ENCODE results near the gene KCMF1. TPM values are rescaled to one million over a fixed set of nuclear protein-coding genes. Genes with fewer than 3 reads are reported as not detected.

The KCMF1 gene
- total and polyA plus RNA-seq, 2 experiments from 2014 or later, result 30.7 to 47.8 TPM

DNA sequence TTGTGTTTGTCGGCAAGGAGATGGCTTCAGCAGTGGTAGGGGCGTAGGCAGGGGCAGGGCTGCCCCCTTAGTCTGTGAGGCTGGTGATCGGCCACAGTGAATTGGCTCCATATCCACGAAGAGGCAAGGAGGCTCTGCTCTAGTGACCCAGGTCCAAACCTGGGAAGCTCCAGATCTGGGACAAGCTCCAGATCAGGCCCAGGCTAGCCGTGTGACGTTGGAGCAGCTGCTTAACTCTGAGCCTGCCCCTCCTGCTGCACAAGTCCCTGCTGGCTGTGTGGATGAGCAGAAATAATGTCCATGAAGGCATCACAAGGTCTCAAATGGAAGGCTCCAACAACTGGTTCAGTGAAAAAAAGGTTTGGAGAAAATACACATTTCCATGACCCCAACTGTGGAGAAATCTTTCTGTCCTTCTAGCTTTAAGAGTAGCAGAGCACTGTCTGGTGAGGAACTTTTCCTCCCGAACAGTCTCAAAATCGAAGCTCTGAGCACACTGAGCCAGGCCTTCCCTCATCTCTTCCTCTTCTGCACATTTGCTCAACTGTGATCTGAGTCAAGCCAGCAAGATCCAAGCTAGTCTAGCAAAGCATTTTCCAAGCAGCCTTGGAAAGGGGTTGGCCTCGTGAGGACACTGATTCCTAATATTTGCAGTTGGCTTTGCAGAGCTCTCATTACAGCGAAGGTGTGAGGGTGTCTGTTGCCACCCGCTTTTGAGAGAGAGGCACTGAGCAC lies 95.2 kb downstream of the KCMF1 start:
- H3K36me3 ChIP-seq, result no peaks in the 10 kb centered on the region
- no peaks in the 10 kb centered on the region for H3K9me3 ChIP-seq (ENCODE audit: low read depth)
- no peak overlapping the region for H3K4me3 ChIP-seq
- no peaks in the 10 kb centered on the region for H3K27me3 ChIP-seq
- no peak overlapping the region for H3K27ac ChIP-seq
- no peaks in the 10 kb centered on the region for H3K4me1 ChIP-seq (ENCODE audit: low read depth)
- no peak for DNase-seq (ENCODE audit: low read depth in 1 of 2, low spot score in 1 of 2)
- TF ChIP-seq, protein P1, sequence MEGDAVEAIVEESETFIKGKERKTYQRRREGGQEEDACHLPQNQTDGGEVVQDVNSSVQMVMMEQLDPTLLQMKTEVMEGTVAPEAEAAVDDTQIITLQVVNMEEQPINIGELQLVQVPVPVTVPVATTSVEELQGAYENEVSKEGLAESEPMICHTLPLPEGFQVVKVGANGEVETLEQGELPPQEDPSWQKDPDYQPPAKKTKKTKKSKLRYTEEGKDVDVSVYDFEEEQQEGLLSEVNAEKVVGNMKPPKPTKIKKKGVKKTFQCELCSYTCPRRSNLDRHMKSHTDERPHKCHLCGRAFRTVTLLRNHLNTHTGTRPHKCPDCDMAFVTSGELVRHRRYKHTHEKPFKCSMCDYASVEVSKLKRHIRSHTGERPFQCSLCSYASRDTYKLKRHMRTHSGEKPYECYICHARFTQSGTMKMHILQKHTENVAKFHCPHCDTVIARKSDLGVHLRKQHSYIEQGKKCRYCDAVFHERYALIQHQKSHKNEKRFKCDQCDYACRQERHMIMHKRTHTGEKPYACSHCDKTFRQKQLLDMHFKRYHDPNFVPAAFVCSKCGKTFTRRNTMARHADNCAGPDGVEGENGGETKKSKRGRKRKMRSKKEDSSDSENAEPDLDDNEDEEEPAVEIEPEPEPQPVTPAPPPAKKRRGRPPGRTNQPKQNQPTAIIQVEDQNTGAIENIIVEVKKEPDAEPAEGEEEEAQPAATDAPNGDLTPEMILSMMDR (IDR thresholded peaks at IDR 0.05; ENCODE audit: low read depth, low read length), result no peak

DNA sequence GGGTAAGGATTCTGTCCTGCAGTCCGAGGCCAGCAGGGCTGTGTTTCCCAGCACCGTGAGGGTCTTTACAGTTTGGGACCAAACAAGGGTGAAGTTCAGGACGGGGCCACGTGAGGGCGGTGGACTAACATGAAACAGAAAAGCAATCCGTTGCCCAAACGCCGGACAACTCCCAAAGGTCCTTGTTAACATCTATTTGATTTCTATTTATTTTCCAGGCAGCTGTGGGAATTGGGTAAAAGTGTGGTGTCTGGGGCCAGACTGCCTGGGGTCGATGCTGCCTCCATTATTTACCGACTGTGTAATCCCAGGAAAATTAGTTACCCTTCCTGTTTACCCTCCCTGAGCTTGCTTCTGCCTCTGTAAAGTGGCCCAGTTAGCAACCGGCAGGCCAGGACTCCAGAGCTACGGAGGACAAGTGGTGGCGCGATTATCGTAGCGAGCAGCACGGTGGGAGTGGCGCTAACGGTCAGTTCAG lies 96.0 kb downstream of the KCMF1 start:
- Histone ChIP-seq H3K9me3 (ENCODE audit: low read depth) (no peaks in the 10 kb centered on the region), H3K27ac (no peak overlapping the region), H3K27me3 (no peaks in the 10 kb centered on the region), H3K4me3 (peak overlapping the region; percentile 15), H3K4me1 (ENCODE audit: low read depth) (no peaks in the 10 kb centered on the region), H3K36me3 (no peaks in the 10 kb centered on the region)
- peak; percentile 89 to 90 for DNase-seq (ENCODE audit: low read depth in 1 of 2, low spot score in 1 of 2)
- TF ChIP-seq, protein P1 (IDR thresholded peaks at IDR 0.05; ENCODE audit: low read depth, low read length), result peak; percentile 91

DNA sequence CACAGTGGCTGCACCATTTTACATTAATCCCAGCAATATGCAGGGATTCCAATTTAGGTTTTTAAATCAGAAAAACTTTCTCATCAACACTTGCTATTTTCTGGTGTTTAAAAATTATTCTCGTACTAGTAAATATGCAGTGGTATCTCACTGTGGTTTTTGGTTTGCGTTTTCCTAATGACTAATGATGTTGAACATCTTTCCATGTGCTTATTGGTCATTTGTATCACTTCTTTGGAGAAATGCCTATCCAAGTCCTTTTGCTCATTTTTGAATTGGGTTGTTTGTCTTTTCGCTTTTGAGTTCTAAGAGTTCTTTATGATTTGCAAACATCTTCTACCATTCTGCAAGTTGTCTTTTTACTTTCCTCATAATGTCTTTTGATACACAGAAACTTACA lies 100.1 kb downstream of the KCMF1 start:
- H3K9me3 ChIP-seq (ENCODE audit: low read depth), result no peaks in the 10 kb centered on the region
- no peaks in the 10 kb centered on the region for H3K4me1 ChIP-seq (ENCODE audit: low read depth)
- TF ChIP-seq, protein P1 (IDR thresholded peaks at IDR 0.05; ENCODE audit: low read depth, low read length), result no peak
- peak in 1 of 2 donors; percentile 54 for DNase-seq (ENCODE audit: low read depth in 1 of 2, low spot score in 1 of 2)
- no peaks in the 10 kb centered on the region for H3K27me3 ChIP-seq
- no peak overlapping the region for H3K27ac ChIP-seq
- H3K4me3 ChIP-seq, result no peak overlapping the region
- H3K36me3 ChIP-seq, result no peaks in the 10 kb centered on the region

GRCh38 chr2:85073033-85073432 lies 102.1 kb downstream of the KCMF1 start:
- H3K27ac ChIP-seq, result no peak overlapping the region
- no peaks in the 10 kb centered on the region for H3K27me3 ChIP-seq
- no peaks in the 10 kb centered on the region for H3K4me1 ChIP-seq (ENCODE audit: low read depth)
- H3K4me3 ChIP-seq, result no peak overlapping the region
- no peak for DNase-seq (ENCODE audit: low read depth in 1 of 2, low spot score in 1 of 2)
- H3K9me3 ChIP-seq (ENCODE audit: low read depth), result no peaks in the 10 kb centered on the region
- TF ChIP-seq, protein P1 (IDR thresholded peaks at IDR 0.05; ENCODE audit: low read depth, low read length), result no peak
- no peaks in the 10 kb centered on the region for H3K36me3 ChIP-seq

DNA sequence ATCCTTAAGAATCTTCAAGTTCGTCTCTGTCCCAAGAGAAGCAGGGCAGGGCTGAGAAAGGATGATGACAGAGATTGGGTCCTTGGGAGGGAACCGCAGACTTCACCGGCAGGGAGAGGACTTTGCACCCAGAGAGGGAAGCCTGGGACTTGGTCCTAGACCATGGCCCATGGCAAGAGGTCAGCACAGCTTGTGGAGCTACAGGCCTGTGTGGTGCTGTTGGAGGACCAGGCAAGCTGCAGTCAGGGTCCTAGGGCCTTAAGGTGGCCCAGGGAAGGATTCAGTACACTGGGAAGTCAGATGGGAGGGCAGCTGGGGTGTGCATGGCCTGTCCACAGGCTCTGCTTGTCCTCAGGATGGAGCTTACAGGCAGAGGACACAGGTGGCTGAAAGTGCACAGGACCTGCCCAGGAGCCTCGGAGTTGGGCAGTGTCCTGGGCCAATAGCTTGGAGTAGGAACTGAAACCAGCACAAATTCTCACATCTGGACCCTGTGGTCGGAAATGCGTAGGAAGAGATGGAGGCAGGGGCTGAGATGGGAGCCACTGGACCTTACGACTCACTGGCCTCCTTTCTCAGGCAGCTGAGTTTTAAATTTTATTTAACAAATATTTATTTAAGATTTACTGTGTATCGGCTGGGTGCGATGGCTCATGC lies 105.8 kb downstream of the KCMF1 start:
- no peaks in the 10 kb centered on the region for H3K36me3 ChIP-seq
- H3K4me1 ChIP-seq (ENCODE audit: low read depth), result no peaks in the 10 kb centered on the region
- no peaks in the 10 kb centered on the region for H3K27me3 ChIP-seq
- TF ChIP-seq, protein P1 (IDR thresholded peaks at IDR 0.05; ENCODE audit: low read depth, low read length), result no peak
- no peak for DNase-seq (ENCODE audit: low read depth in 1 of 2, low spot score in 1 of 2)
- no peaks in the 10 kb centered on the region for H3K9me3 ChIP-seq (ENCODE audit: low read depth)
- no peak overlapping the region for H3K27ac ChIP-seq
- H3K4me3 ChIP-seq, result no peak overlapping the region
